GM19099 (cell line): Measurements from ENCODE around the gene PCDHGA8.
"Not testable (repeated sequence)": the region's sequence is repeated elsewhere in the genome, so short reads cannot be mapped to it uniquely, and the experiment has no call there.

ENCODE experiments used
- POLR2A ChIP-seq: IDR thresholded peaks from 3 replicates; pipeline ENCODE4 v1.6.1; 2011; ENCODE audit warnings: low read depth; ENCODE audit not compliant: insufficient read length; ENCODE audit errors: extremely low read depth

The PCDHGA8 gene

DNA sequence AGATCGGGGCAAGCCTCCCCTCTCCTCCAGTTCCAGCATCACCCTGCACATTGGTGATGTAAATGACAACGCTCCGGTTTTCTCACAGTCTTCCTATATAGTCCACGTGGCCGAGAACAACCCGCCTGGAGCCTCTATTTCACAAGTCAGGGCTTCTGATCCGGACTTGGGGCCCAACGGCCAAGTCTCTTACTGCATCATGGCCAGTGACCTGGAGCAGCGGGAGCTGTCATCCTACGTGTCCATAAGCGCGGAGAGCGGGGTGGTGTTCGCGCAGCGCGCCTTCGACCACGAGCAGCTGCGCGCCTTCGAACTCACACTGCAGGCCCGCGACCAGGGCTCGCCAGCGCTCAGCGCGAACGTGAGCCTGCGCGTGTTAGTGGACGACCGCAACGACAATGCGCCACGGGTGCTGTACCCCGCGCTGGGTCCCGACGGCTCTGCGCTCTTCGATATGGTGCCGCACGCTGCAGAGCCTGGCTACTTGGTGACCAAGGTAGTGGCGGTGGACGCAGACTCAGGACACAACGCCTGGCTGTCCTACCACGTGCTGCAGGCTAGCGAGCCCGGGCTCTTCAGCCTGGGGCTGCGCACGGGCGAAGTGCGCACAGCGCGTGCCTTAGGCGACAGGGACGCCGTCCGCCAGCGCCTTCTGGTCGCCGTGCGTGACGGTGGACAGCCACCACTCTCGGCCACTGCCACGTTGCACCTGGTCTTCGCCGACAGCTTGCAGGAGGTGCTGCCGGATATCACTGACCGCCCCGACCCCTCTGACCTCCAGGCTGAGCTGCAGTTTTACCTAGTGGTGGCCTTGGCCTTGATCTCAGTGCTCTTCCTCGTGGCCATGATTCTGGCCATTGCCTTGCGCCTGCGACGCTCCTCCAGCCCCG lies 3.0 kb upstream of the PCDHGA8 start:
- TF ChIP-seq POLR2A, result no peak

DNA sequence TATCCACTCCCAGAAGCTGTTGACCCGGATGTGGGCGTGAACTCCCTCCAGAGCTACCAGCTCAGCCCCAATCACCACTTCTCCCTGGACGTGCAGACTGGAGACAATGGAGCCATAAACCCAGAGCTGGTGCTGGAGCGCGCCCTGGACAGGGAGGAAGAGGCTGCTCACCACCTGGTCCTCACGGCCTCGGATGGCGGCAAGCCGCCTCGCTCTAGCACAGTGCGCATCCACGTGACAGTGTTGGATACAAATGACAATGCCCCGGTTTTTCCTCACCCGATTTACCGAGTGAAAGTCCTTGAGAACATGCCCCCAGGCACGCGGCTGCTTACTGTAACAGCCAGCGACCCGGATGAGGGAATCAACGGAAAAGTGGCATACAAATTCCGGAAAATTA lies 834 bp downstream of the PCDHGA8 start:
- TF ChIP-seq POLR2A, result no peak

DNA sequence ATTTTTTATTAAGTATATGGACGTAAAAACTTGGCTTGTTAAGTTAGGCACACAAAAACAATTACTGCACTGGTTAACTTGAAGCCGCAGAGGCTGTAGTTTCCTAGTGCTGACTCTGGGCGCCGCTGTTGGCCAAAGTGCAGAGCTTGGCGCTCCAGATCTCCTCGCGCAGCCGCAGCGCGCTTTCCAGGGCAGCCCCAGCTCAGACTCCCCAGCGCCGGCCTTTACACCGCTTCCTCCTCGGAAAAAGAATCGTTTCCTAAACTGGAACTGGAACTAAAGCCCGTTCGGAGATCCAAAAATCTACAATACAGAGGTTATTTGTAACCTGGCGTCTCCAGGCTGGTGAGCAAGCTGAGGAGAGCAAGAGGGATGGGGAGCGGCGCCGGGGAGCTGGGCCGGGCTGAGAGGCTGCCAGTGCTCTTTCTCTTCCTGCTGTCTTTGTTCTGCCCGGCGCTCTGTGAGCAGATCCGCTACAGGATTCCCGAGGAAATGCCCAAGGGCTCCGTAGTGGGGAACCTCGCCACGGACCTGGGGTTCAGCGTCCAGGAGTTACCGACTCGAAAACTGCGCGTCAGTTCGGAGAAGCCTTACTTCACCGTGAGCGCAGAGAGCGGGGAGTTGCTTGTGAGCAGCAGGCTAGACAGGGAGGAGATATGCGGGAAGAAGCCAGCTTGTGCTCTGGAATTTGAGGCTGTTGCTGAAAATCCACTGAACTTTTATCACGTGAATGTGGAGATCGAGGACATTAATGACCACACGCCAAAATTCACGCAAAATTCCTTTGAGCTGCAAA lies 5.5 kb downstream of the PCDHGA8 start, which contains the start of gene PCDHGB5:
PCDHGB5 (plus strand) TSS at position 192 of the 796 bp plus-strand sequence; CDS start at position 373, 181 bp downstream.
- not testable (repeated sequence) for TF ChIP-seq POLR2A

DNA sequence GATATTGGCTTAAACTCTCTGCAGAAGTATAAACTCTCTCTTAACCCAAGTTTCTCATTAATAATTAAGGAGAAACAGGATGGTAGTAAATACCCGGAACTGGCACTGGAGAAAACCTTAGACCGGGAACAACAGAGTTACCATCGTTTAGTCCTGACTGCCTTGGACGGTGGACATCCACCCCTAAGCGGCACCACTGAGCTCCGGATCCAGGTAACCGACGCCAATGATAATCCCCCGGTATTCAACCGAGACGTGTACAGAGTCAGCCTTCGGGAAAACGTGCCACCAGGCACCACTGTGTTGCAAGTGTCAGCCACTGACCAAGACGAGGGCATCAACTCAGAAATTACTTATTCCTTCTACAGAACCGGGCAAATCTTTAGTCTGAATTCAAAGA lies 6.2 kb downstream of the PCDHGA8 start:
- TF ChIP-seq POLR2A, result no peak

DNA sequence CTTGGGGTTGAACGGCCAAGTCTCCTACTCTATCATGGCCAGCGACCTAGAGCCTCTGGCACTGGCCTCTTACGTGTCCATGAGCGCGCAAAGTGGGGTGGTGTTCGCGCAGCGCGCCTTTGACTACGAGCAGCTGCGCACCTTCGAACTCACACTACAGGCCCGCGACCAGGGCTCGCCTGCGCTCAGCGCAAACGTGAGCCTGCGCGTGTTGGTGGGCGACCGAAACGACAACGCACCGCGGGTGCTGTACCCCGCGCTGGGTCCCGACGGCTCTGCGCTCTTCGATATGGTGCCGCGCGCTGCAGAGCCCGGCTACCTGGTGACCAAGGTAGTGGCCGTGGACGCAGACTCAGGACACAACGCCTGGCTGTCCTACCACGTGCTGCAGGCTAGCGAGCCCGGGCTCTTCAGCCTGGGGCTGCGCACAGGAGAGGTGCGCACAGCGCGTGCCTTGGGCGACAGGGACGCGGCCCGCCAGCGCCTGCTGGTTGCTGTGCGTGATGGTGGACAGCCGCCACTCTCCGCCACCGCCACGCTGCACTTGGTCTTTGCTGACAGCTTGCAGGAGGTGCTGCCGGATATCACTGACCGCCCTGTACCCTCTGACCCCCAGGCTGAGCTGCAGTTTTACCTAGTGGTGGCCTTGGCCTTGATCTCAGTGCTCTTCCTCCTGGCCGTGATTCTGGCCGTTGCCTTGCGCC lies 7.3 kb downstream of the PCDHGA8 start:
- TF ChIP-seq POLR2A, result no peak

DNA sequence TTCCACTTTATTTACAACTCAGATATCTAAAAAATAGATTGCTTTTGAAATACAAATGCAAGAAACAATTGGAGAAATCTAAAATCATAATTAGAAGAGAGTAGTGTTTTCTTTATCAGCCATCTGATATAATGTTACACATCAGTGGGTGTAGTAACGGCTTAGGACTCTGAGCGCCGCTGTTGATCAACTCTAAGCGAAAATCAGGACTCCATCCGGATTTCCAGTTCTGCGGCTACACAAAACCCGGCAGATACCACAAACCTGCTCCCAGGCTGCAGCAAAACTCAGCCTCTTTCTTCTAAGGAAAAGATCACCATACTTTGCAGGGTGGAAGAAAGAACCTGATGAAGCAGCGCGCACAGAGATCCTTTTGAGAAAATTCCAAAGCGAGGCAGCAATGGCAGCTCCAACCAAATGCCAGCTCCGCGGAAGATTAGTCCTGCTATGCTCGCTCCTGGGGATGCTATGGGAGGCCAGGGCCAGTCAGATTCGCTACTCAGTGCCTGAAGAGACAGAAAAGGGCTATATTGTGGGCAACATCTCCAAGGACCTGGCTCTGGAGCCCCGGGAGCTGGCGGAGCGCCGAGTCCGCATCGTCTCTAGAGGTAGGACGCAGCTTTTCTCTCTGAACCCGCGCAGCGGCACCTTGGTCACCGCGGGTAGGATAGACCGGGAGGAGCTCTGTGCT lies 10.3 kb downstream of the PCDHGA8 start, which contains the start of gene PCDHGA9:
PCDHGA9 (plus strand) TSS at position 226 of the 691 bp plus-strand sequence; CDS start at position 401, 175 bp downstream.
- no peak for TF ChIP-seq POLR2A

DNA sequence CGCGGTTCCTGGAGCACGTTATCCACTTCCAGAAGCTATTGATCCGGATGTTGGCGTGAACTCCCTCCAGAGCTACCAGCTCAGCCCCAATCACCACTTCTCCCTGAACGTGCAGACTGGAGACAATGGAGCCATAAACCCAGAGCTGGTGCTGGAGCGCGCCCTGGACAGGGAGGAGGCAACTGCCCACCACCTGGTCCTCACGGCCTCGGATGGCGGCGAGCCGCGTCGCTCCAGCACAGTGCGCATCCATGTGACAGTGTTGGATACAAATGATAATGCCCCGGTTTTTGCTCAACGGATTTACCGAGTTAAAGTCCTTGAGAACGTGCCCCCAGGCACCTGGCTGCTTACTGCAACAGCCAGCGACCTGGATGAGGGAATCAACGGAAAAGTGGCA lies 11.0 kb downstream of the PCDHGA8 start:
- no peak for TF ChIP-seq POLR2A

DNA sequence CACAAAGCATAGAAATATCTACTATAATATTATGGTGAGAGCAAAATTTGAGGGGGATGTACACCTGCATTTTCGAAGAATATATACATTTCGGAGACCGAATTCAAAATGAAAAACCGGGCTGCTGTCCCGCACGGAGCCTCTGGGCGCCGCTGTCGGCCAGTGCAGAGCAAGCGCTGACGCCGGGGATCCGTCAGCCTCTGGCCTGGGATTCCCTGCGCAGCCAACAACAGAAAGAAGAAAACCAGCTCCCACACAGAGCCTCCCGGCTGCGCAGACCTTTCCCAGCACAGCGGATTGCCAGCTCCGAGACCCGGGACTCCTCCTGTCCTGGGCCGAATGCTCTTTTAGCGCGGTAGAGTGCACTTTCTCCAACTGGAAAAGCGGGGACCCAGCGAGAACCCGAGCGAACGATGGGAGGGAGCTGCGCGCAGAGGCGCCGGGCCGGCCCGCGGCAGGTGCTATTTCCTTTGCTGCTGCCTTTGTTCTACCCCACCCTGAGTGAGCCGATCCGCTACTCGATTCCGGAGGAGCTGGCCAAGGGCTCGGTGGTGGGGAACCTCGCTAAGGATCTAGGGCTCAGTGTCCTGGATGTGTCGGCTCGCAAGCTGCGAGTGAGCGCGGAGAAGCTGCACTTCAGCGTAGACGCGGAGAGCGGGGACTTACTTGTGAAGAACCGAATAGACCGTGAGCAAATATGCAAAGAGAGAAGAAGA lies 15.5 kb downstream of the PCDHGA8 start, which contains the start of gene PCDHGB6:
PCDHGB6 (plus strand) TSS at position 232 of the 716 bp plus-strand sequence; CDS start at position 414, 182 bp downstream.
- not testable (repeated sequence) for TF ChIP-seq POLR2A

DNA sequence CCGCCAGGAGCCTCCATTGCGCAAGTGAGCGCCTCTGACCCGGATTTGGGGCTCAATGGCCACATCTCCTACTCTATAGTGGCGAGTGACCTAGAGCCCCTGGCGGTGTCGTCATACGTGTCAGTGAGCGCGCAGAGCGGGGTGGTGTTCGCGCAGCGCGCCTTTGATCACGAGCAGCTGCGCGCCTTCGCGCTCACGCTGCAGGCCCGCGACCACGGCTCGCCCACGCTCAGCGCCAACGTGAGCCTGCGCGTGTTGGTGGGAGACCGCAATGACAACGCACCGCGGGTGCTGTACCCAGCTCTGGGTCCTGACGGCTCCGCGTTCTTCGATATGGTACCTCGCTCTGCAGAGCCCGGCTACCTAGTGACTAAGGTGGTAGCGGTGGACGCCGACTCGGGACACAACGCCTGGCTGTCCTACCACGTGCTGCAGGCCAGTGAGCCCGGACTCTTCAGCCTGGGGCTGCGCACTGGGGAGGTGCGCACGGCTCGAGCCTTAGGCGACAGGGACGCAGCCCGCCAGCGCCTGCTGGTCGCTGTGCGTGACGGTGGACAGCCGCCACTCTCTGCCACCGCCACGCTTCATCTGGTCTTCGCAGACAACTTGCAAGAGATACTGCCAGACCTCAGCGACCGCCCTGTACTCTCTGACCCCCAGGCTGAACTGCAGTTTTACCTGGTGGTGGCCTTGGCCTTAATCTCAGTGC lies 17.3 kb downstream of the PCDHGA8 start:
- no peak for TF ChIP-seq POLR2A

DNA sequence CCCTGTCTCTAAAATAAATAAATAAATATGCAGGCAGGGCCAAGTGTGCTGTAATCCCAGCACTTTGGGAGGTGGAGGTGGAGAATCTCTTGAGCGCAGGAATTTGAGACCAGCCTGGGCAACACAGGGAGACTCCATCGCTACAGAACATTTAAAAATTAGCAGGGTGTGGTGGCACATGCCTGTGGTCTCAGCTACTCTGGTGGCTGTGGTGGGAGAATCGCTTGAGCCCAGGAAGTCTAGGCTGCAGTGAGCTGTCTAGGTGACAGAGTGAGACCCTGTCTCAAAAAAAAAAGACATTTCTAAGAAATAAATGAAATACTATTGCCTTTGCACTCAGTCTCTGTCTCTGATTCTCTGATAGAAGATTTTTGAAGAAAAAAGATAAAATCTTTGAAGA lies 19.1 kb downstream of the PCDHGA8 start:
- no peak for TF ChIP-seq POLR2A

DNA sequence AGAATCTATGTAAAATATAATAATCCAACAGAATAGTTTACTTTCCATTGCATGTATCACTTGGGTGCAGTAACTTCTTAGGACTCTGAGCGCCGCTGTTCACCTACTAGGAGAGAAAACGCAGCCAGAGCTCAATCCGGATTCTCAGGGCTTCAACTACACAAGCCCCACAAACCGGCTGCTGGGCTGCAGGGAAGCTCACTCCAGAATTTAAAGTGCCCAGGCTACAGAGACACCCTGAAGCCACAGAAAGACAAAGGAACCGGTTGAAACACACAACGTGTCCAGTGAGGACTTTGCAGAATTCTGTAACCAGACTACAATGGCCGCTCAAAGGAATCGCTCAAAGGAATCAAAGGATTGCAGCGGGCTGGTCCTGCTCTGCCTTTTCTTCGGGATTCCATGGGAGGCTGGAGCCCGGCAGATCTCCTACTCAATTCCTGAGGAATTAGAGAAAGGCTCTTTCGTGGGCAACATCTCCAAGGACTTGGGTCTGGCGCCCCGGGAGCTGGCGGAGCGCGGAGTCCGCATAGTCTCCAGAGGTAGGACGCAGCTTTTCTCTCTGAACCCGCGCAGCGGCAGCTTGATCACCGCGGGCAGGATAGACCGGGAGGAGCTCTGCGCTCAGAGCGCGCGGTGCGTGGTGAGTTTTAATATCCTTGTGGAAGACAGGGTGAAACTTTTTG lies 20.6 kb downstream of the PCDHGA8 start, which contains the start of gene PCDHGA10:
PCDHGA10 (plus strand) TSS at position 134 of the 686 bp plus-strand sequence; CDS start at position 323, 189 bp downstream.
- no peak for TF ChIP-seq POLR2A

DNA sequence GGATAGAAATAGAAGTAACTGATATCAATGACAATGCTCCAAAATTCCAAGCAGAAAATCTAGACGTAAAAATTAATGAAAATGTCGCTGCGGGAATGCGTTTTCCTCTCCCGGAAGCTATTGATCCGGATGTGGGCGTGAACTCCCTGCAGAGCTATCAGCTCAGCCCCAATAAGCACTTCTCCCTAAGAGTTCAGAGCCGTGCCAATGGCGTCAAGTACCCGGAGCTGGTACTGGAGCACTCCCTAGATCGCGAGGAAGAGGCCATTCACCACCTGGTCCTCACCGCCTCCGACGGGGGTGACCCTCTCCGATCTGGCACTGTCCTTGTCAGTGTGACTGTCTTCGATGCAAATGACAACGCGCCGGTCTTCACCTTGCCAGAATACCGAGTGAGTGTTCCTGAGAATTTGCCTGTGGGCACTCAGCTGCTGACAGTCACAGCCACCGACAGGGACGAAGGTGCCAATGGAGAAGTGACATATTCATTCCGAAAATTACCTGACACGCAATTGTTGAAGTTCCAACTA lies 21.2 kb downstream of the PCDHGA8 start:
- no peak for TF ChIP-seq POLR2A
